GM19328 (cell line): ENCODE measurements around the gene GGA1.

Source experiments
- ATAC-seq: cut with Tn5 transposase; IDR thresholded peaks from one replicate; pipeline ENCODE4 v1.9.1; 2021; ENCODE audit warnings: mild to moderate bottlenecking, moderate library complexity; ENCODE audit not compliant: unreplicated experiment

GGA1 gene

DNA sequence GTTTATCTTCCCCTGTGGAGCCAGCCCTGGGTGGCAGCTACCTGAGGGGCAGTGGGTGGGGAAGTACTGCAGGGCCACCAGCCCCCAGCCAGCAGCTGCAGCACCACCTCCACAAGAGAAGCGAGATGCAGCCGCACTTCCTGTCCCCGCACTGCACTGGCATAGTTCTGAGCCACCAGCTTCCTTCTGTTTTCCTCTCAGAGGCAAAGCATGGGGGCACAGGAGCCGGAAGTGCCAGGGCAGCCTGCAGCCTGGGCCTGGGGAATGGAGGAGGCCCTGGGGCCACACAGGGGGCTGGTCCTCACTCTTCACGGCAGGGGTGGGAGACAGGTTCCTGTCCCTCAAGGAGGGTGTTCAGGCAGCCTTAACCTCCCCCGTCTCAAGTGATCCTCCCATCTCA, 18.9 kb downstream of the GGA1 start:
- no peak for ATAC-seq

DNA sequence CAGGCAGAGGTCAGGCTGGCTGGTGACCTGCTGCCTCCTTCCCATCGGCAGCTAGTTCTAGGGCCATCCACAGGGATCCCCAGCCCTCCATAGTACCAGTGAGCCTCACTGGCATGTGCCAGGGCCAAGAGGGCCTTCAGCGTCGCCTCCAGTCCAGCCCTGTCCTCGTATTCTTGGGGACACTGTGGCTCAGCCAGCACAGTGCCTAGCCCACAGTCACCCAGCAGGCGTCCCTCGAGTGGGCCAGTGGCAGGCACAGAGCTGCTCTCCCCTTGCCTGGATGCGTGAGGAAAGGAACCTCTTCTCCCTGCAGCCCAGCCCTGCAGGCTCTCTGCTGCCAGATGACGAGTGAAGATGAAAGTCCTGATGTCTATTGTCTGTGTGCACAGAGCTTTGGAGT, 20.2 kb downstream of the GGA1 start:
- ATAC-seq = no peak

DNA sequence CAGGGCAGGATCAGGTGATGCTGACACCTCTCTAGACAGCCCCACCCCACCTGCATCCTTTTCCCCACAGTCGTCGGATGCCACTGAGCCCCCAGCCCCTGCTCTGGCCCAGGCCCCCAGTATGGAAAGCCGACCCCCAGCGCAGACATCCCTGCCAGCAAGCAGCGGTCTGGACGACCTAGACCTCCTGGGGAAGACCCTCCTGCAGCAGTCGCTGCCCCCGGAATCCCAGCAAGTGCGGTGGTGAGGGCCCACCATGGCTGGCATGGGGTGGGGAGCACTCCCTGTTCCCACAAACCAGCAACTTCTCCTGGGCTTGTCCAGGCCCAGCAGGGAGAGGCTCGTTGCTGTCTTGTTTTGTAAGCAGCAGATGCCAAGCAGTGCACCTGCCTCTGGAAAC, 21.3 kb downstream of the GGA1 start:
- ATAC-seq = no peak

DNA sequence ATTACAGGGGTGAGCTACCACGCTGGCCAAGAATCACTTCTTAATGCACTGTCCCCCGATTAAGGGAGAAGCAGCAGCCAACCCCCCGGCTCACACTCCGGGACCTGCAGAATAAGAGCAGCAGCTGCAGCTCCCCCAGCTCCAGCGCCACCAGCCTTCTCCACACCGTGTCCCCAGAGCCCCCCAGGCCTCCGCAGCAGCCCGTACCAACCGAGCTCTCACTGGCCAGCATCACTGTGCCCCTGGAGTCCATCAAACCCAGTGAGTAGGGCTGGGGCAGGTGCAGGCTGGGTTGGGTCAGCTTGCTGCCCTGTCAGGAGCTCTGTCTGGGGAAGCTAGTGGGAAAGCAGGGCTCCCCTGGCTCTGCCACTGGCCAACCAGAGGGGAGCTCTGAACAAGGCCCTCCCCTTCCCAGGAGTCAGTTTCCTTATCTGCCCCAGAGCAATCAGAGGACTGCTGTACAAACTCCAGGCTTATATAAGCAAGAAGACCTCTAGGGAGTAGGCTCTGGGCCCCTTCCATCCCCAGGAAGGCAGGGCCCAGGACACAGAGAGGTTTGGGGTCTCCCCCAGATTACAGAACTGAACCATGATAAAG, 22.3 kb downstream of the GGA1 start:
- ATAC-seq = no peak

DNA sequence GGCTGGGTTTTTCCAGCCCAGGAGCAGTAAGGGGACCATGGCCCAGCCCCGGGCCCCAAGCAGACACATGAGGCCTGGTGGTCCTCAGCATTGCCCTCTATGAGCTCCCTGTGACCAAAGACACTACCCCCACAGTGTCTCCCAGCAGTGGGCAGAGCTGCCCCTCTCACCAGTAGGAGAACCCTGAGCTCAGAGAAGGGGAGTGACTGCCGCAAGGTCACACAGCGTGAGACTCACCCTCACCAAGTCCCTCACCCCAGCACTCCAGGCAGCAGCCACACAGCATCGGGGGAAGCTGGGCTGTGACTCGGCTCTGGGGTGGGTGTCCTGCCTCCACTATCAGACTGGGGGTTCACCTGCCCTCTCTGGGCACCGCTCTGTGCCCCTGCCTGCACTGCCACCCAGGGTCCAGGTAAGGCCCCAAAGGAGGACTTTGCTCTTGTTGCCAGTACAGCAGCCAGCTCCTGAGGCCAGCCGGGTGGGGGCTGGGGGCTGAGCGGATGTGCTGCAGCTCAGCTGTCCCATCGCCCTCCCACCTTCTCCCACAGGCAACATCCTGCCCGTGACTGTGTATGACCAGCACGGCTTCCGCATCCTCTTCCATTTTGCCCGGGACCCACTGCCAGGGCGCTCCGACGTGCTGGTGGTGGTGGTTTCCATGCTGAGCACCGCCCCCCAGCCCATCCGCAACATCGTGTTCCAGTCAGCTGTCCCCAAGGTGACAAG, 23.0 kb downstream of the GGA1 start:
- ATAC-seq = no peak

DNA sequence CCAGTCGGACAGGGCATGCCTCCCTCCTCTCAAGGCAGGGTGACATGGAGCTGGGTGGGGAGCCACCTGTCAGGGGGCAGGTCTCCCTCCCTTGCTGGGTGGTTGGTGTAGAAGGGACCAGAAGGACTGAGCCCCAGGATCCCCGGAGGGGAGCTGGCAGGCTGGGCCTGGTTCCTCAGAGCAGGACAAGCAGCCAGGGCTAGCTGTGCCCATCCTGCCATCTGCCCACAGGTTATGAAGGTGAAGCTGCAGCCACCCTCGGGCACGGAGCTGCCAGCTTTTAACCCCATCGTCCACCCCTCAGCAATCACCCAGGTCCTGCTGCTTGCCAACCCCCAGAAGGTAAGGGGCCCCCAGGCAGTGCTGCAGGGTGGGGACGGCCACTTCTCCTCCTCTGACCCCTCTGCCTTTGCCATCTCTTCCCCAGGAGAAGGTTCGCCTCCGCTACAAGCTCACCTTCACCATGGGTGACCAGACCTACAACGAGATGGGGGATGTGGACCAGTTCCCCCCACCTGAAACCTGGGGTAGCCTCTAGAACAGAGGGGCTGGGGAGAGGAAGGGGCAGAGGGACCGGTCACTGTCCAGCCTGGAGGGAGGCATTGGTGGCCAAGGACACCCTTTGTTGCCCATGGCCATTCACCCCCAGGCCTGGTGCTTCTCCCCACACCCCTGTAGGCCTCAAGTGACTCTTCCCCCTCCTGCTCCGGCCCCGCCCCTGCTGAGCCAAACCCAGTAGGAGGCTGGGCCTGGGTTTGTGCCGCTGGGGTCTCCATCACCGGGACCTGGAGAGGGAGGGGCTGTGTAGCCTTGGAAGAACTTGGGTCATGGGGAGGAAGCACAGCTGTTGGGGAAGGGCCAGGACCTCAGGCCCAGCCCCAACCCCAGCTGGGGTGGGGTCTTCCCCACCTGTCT, 23.8 kb downstream of the GGA1 start:
- no peak for ATAC-seq

DNA sequence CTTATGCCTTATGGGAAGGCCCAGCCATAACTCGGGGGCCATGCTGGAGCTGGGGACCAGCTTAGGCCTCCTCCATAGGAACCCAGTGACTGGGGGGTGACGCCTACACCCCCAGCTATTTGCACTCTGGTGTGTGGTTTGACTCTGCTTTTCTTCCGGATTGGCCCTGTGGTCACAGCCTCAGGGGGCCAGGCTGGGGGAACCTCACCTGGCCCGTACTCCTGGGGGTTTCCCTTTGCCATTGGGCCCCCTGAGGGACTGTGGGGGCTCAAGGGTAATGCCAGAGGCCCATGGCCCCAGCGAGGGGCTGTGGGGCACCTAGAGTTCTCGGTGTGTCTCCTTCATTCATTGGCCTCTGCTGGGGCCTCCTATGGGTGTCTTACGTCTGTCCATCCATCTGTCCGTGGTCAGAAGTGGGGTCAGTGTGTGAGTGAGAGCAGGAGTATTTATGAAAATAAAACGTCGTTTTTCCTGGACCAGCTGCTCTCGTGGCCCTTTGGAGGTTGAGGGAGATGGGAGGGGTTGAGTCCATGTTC, 24.5 kb downstream of the GGA1 start:
- ATAC-seq = peak; percentile 60

DNA sequence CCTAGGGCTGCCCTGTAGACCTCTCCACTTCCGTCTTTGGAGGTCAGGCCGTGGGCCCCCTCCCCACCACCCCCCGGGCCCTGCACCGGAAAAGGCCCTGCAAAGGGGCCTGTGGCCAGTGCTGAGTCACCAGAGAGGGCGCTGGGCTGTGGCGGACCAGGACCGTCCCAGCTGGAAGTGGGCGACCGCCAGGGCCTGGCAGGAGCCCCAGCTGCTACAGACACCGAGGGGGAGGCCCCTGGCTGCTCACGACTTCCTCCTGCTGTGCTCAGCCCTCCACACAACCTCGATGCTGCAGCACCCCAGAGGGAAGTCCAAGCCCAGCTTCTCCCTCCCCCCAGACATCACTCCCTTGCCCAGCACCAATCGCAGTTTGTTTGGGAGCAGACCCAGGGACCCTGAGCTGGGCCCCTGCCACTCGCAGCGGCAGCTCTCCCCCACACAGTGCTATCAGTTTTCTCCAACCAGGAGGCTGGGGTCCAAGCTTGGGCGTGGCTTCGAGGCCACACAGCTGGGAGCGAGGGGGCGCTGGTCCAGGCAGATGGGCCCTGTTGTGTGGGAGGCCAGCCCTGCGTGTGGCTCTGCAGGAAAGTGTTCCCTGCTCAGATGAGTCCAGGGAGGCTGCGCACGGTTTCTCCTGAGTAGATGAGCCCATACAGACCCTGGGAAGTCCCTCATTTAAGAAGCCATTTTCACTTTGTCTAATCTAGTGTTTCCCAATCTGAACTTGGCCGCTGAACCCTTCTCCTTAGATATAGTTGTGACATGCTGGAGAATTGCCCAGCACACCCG, 25.2 kb downstream of the GGA1 start:
- peak; percentile 41 for ATAC-seq

DNA sequence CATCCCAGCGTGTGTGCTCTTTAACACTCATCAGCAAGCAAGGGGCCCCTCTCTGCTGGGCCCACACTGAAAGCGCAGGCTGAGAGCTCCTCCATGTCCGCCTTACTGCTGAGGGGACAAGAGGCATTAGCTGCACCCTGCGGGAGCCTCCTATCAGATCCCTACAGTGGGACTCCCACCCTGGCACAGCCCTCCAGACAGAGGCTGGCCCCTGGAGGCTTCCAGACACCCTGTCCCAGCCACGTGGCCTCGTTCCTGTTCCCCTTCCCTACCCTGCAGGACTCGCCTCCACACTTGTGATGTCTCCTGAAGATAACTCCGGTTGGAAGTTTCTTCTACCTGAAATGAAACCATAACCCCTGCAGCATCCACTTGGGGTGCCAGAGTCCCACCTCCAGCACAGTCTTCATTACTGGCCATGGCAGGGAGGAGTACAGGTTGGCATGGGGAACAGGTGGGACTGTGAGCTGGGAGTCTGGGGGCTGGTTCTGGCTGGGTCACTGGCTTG, 25.8 kb downstream of the GGA1 start:
- no peak for ATAC-seq

DNA sequence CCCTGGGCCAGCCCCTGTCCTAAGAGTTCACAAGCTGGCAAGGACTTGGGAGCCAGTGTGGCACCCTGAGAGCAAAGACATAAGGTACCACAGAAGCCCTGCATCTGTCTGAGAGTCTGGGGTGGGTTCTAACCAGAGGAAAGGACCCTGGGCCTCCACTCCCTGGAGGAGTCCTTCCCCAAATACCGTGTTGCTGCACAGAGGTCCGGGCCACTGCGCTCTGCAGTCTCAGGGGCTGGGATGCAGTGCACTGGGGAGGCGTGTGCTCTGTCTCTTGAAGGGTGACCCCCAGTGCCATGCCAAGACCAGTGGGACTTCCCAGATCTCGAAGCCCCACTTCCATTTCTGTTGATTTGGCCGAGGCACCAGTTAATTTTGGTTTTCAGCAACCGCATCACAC, 26.5 kb downstream of the GGA1 start:
- ATAC-seq = no peak

DNA sequence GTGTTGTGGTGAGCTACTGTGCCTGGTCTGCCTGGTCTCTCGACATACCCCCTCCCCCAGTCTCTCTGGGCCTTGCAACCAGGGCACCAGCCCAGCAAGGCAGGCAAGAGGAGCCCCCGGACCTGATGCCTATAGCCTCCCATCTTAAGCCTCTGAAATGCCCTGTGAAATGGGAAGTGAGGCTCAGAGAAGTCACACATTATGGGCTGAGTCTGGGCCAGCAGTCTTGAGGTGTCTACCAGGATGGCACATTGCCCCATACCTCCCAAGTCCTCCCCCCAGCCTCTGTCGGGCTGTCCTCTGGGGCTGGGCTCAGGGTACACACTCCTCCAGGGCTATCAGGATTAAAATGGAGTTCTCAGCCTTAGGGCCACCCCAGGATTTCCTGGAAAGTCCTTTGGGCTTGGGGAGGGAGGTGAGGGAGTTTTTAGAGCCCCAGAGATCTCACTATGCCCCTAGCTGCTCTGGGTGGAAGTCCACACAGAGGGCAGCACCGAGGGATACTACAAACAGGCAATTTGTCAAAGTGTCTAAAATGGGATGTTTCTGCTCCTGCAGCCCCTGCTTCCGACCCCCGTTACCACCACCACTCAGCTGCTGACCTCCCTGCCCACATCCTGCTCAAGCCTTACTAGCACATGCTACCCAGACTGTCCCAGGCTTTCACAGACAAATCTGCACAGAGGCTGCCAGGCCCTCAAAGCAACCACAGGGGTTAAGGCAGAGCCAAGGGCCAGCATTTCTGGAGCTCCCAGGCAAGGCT, 27.7 kb downstream of the GGA1 start:
- ATAC-seq = no peak

DNA sequence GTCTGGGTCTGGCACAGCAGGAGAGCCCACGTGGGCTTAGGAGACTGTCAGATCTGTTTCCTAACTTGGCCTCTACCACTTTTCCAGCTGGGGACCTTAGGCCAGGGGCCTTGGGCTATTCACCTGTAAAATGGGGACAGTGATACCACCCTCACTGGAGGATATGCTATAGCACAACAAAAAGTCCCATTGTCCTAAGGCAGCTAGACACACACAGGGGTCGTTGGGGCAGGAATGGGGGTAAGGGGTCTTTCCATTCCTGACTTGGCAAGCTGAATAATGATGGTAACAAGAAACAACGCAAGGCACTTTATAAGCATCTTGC, 28.3 kb downstream of the GGA1 start:
- ATAC-seq = no peak

DNA sequence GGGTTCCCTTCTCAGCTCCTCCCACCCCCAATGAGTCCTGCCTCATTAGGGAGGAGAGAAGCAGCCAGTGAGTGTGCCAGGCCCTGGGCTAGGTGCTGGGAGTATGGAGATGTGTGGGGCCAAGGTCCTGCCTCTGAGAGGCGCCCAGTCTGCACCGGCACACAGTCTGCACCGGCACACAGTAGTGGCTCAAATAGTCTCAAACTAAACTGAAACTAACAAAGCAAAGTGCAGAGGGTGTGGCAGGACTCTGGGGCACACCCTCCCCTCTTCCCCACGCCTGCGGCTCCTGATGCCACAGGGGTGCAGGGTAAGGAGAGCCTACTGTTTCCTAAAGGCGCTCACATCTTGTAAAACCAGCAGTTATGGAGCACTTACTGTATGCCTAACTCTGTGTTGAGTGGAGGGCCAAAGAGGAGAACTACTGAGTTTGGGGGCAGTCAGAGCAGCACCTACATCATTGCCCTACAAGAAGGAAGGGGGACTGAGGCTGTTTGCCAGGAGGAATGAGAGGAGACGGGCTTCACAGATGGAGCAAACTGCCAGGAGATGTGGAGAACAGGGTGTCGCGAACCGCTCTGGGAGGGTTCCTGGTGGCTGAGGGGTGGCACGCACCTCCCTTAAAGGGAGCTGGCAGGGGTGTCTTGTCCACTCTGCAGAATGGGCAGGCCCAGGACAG, 29.9 kb downstream of the GGA1 start:
- ATAC-seq = no peak

DNA sequence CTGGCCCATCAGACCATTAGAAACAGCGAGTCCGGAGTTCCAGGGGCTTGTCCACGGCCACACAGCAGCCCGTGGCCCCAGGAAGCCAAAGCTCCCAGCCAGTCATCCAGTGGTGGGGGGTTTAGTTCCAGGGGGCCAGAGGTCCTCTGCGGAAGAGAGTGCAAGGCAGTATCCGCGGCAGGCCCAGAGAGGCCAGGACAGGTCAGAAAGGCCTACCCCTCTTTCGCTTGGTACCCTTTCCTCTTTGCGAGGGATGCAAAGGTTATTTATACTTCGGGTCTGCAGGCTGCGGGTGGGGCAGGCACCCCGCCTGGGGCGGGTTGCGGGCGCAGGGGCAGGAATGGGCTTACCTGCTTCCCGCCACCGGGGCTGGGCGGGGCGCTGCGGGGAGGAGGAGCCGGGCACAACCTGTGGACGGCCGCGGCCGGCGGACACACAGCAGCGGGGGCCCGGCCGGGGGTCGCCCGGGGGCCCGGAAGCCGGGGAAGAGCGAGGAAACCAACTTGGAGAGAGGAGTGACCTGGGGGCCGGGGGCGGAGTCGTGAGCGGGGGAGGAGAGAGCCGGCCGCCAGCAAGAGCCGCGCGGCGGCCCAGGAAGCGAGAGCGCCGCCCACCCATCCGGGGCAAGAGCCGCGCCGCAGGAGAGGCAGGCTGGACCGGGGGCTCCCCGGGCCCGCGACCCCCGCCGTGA, 30.6 kb downstream of the GGA1 start, which contains the start of gene SH3BP1:
Gene SH3BP1 (plus strand): TSS at position 600 of the 691 bp plus-strand sequence. CDS start 119 bp downstream, outside the sequence.
- ATAC-seq = no peak

DNA sequence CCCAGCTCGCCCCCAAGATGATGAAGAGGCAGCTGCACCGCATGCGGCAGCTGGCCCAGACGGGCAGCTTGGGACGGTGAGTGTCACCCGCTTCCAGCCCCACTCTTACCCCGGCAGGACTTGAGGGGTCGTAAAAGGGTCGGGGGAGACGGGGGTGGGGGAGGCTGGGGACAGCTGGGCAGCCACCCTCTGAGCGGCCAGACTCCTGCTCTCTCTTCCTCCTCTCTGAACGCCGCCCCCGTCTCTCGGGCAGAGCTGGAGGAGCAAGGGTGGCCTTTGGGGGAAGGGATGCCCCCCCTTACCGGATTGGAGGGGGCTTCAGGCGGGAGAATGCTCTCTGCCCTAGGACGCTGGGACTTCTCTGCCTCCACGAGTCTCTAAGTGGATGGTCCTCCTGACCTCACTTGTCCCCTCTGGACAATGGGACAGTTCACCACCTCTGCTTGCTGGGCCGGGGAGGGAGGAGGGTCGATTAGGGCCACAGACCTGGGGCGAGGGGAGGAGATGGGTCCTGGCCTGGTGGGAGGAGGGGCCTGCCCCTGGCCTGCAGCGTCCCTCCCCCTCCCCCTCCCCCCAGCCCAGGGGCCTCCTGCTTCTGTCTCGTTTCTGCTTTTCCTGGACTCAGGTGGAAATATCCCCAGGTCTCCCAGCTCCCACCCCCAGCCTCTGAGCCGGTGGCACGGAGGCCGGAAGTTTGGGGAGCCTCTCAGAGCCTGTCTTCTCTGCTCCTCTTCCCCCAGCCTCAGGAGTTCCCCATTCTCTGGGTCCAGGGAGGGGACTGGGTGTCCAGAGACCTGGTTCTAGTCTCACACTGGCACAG, 31.3 kb downstream of the GGA1 start:
- ATAC-seq = no peak

DNA sequence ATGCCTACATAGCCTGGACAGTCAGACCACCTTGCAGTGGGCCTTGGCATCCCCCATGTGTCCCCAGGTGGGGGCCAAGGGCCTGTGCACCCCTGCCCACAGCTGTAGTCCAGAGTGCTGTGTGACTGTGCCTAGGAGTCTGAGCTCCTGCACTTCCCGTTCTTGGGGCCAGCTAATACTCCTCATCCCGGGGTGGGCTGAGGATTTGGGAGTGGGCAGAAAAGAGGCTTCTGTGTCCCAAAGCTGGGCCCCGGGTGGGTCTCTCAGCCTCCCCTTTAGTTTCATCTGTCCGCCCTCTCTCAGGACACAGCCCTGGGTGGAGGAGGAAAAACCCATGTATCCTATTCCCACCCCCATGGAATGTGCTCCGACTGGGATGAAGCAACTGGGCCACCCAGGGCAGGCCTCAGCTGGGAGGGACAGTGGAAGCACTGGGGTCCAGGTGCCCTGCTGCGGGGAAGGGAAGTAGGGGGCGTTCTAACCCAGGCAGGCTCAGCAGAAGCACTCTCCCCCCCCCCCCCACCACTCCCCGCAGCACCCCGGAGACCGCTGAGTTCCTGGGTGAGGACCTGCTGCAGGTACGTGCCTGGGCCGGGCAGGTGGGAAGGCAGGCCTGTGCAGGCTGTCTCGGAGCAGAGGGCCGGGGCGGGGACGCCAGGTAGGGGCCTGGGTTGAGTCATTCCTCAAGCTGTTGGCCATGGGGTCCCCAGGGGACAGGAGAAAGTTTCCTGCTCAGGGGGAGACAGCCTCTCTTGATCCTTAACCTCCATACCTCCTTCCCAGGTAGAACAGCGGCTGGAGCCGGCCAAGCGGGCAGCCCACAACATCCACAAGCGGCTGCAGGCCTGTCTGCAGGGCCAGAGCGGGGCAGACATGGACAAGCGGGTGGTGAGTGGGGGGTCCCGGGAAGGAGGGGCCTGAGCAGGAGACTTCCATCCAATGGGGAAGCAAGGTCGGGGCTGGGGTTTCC, 32.2 kb downstream of the GGA1 start:
- no peak for ATAC-seq

DNA sequence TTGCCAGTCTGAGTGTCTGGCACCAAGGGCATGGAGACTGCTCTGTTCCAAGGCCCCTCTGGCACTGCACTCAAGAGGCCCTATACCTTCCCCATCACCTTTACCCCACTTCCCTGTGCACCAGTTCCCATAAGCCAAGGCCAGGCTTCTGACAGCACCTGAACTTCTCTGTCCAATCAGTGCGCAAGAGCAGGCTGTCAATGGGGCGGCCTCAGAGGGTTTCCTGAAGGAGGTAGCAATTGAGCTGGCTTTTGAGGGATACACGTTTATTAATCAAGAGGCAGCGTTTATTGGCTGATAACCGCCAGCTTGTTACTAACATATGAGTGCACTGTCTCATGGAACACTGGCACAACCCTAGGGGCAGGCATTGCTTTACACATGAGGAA, 32.9 kb downstream of the GGA1 start:
- ATAC-seq = no peak
